SK-N-SH treated with all-trans-retinoic acid at 6 μM for 48 hours (cell line): ENCODE results near the gene ADIPOR2.

Experiments used
- ARNTL ChIP-seq: fragments of 450-650 bp; formaldehyde crosslinking; IDR thresholded peaks from 2 replicates; pipeline ENCODE4 v1.5.0; 2020; ENCODE audit warnings: low read depth, mild to moderate bottlenecking, moderate library complexity, borderline replicate concordance
- BACH2 ChIP-seq: fragments of 250-450 bp; sonication (Bioruptor Pico); IDR thresholded peaks from 2 replicates; pipeline ENCODE4 v1.9.0; 2021; ENCODE audit warnings: mild to moderate bottlenecking, borderline replicate concordance
- CSRNP3 ChIP-seq: fragments of 250-450 bp; sonication (Bioruptor Pico); IDR thresholded peaks from 2 replicates; pipeline ENCODE4 v1.5.1; 2021; ENCODE audit warnings: mild to moderate bottlenecking, moderate library complexity
- ESRRG ChIP-seq: fragments of 250-450 bp; sonication (Bioruptor Pico); IDR thresholded peaks from 2 replicates; pipeline ENCODE4 v1.6.1; 2021; ENCODE audit warnings: mild to moderate bottlenecking
- GLIS3 ChIP-seq: fragments of 250-450 bp; sonication (Bioruptor Pico); IDR thresholded peaks from 2 replicates; pipeline ENCODE4 v1.5.0; 2020; ENCODE audit warnings: mild to moderate bottlenecking, moderate library complexity
- ISL1 ChIP-seq: fragments of 250-450 bp; sonication (Bioruptor Pico); IDR thresholded peaks from 2 replicates; pipeline ENCODE4 v2.1.2; 2022; ENCODE audit warnings: mild to moderate bottlenecking, moderate library complexity
- OSR1 ChIP-seq: fragments of 250-450 bp; sonication (Bioruptor Pico); IDR thresholded peaks from 2 replicates; pipeline ENCODE4 v1.8.0; 2022; ENCODE audit warnings: moderate library complexity, mild to moderate bottlenecking, inconsistent platforms
- PPARA ChIP-seq: fragments of 250-450 bp; sonication (Bioruptor Pico); IDR thresholded peaks from 2 replicates; pipeline ENCODE4 v1.5.0; 2020; ENCODE audit warnings: mild to moderate bottlenecking, borderline replicate concordance
- ZFP3 ChIP-seq: fragments of 250-450 bp; sonication (Bioruptor Pico); IDR thresholded peaks from 2 replicates; pipeline ENCODE4 v1.5.0; 2020; ENCODE audit warnings: mild to moderate bottlenecking, moderate library complexity
- ZNF565 ChIP-seq: fragments of 450-650 bp; formaldehyde crosslinking; conservative IDR thresholded peaks from 2 replicates; pipeline ENCODE4 v1.5.0; 2020; ENCODE audit warnings: low read depth, mild to moderate bottlenecking, moderate library complexity
- ZNF70 ChIP-seq: fragments of 450-650 bp; formaldehyde crosslinking; IDR thresholded peaks from 2 replicates; pipeline ENCODE4 v1.5.0; 2020; ENCODE audit warnings: mild to moderate bottlenecking, moderate library complexity
- ZNF8 ChIP-seq: fragments of 450-650 bp; formaldehyde crosslinking; IDR thresholded peaks from 2 replicates; pipeline ENCODE4 v1.5.0; 2020; ENCODE audit warnings: mild to moderate bottlenecking, moderate library complexity
- TF ChIP-seq, protein P1 (sequence below): fragments of 250-450 bp; sonication (Bioruptor Pico); IDR thresholded peaks from 2 replicates; pipeline ENCODE4 v1.5.0; 2020; ENCODE audit warnings: mild to moderate bottlenecking, moderate library complexity
- TF ChIP-seq, protein P2 (sequence below): fragments of 250-450 bp; sonication (Bioruptor Pico); IDR thresholded peaks from 2 replicates; pipeline ENCODE4 v1.8.0; 2020; ENCODE audit warnings: mild to moderate bottlenecking, moderate library complexity, borderline replicate concordance

DNA sequence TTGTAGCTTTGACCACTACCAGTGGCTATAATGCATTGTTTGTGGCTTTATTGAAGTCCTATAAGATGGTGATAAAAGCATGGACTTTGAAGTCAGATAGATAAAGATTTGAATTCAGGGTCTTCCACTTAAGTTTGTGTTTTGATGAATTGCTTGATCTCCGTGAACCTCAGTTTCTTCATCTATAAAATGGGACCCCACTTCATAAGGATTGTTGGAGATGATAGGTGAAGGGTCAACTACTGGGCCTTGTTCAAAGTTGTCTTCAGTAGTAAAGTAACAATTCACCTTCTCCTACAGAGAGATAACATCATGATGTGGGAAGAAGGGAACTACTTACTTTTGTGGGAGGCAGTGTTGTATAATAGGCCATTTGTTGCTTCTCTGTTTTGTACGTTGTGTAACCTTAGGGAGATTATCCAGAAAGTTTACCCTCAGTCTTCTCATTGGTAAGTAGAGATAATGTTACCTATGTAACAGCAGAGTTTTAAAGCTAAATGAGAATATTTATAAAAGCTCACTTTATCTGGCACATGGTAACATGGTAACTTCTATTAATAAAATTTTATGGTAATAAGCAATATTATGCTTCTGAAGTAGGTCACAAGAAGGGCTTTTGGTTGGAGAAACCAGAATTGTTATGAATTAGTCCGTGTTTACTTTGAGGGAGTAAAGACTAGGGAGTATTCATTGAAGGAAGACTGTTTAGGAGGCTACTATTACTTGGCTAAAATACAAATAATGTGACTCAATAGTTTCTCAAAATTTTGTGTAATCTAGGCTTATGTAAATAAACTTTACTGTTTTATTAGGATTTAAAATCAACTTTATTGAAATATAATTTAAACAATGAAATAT, 15.1 kb downstream of the ADIPOR2 start:
- TF ChIP-seq ARNTL (CRISPR knock-in tag), result no peak
- no peak for TF ChIP-seq ISL1 (CRISPR knock-in tag)
- no peak for TF ChIP-seq ZNF8 (CRISPR knock-in tag)
- no peak for TF ChIP-seq PPARA
- no peak for TF ChIP-seq BACH2 (CRISPR knock-in tag)
- no peak for TF ChIP-seq GLIS3 (CRISPR knock-in tag)
- TF ChIP-seq, protein P1, sequence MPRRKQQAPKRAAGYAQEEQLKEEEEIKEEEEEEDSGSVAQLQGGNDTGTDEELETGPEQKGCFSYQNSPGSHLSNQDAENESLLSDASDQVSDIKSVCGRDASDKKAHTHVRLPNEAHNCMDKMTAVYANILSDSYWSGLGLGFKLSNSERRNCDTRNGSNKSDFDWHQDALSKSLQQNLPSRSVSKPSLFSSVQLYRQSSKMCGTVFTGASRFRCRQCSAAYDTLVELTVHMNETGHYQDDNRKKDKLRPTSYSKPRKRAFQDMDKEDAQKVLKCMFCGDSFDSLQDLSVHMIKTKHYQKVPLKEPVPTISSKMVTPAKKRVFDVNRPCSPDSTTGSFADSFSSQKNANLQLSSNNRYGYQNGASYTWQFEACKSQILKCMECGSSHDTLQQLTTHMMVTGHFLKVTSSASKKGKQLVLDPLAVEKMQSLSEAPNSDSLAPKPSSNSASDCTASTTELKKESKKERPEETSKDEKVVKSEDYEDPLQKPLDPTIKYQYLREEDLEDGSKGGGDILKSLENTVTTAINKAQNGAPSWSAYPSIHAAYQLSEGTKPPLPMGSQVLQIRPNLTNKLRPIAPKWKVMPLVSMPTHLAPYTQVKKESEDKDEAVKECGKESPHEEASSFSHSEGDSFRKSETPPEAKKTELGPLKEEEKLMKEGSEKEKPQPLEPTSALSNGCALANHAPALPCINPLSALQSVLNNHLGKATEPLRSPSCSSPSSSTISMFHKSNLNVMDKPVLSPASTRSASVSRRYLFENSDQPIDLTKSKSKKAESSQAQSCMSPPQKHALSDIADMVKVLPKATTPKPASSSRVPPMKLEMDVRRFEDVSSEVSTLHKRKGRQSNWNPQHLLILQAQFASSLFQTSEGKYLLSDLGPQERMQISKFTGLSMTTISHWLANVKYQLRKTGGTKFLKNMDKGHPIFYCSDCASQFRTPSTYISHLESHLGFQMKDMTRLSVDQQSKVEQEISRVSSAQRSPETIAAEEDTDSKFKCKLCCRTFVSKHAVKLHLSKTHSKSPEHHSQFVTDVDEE (CRISPR knock-in tag), result no peak
- TF ChIP-seq ZNF70 (CRISPR knock-in tag), result no peak
- no peak for TF ChIP-seq OSR1 (CRISPR knock-in tag)
- TF ChIP-seq ZFP3 (CRISPR knock-in tag), result no peak
- TF ChIP-seq, protein P2, sequence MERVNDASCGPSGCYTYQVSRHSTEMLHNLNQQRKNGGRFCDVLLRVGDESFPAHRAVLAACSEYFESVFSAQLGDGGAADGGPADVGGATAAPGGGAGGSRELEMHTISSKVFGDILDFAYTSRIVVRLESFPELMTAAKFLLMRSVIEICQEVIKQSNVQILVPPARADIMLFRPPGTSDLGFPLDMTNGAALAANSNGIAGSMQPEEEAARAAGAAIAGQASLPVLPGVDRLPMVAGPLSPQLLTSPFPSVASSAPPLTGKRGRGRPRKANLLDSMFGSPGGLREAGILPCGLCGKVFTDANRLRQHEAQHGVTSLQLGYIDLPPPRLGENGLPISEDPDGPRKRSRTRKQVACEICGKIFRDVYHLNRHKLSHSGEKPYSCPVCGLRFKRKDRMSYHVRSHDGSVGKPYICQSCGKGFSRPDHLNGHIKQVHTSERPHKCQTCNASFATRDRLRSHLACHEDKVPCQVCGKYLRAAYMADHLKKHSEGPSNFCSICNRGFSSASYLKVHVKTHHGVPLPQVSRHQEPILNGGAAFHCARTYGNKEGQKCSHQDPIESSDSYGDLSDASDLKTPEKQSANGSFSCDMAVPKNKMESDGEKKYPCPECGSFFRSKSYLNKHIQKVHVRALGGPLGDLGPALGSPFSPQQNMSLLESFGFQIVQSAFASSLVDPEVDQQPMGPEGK (CRISPR knock-in tag), result no peak
- TF ChIP-seq ESRRG (CRISPR knock-in tag), result no peak
- TF ChIP-seq ZNF565 (CRISPR knock-in tag), result no peak
- no peak for TF ChIP-seq CSRNP3 (CRISPR knock-in tag)
